GM19238 (cell line): Measurements from ENCODE around the gene PINLYP.
A peak's percentile ranks its signal among the peaks of the same experiment; 100 is the strongest.
"Not testable (repeated sequence)": the region's sequence is repeated elsewhere in the genome, so short reads cannot be mapped to it uniquely, and the experiment has no call there.

Experiments used
- DNase-seq: peaks from one replicate; pipeline ENCODE4 v3.0.0; 2011; ENCODE audit warnings: low spot score; ENCODE audit not compliant: insufficient read length

Gene PINLYP

DNA sequence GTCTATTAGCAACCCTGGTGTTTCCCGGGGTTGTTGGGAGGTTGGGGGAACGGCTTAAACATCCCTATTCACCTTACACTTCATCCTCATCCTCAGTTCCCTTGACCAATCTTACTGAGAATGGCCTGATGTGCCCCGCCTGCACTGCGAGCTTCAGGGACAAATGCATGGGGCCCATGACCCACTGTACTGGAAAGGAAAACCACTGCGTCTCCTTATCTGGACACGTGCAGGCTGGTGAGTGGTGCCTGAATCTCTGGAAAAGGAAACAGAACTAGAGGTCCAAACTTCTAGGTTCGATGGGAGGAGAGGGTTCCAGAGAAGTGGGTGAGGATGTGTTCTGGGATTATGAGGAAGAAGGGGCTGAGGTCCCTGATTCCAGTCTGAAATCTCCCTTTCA is 5.9 kb downstream of the PINLYP start:
- DNase-seq: no peak

DNA sequence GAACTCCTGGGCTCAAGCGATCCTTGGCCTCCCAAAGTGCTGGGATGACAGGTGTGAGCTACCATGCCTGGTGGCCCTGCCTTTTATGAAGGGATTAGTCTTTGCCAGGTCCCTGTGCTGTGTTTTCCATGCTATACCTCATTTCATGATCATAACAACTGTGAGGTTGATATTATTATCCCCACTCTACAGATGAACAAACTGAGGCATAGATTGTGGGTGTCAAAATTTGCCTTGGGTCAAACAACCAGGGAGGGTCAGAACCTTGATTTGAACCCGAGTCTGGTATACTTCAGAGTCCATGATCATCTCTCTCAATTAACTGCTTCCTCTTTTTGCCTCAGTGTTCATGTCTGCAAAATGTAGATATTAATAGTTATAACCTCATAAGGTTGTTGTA is 6.9 kb downstream of the PINLYP start:
- DNase-seq: no peak

DNA sequence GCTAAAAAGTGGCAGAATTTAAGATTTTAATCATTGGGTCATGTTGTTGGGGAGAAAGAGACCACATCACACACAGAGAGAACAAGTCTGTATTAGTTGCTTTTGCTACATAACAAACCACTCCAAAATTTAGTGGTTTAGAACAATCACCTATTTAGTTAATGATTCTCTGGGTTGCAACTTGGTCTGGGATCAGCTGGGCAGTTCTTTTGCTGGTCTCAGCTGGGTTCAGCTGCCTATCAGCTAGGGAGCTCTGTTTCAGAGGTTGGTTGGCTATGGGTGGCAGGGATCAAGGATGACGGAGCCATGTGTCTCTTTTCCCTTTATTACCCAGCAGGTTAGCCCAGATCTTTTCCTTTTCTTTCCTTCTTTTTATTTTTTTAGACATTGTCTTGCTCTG is 8.9 kb downstream of the PINLYP start:
- no peak for DNase-seq

DNA sequence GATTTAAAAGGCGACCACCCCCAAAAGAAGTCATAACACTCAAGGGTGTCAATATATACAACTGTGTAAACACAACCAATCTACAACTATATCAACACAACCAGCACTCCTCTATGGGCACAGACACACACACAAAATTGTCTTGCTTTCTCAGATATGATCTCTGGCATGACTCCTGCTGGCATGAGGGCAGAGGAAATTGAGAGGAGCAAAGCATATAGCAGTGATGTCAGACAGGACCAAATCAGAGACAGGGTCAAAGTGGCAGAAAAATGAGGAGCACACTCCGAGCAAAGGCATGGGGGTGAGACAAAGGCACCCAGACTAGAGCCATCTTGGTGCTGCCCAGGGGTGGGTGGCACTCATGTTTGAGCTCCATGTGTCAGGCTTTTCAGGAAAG is 10.7 kb downstream of the PINLYP start:
- no peak for DNase-seq

DNA sequence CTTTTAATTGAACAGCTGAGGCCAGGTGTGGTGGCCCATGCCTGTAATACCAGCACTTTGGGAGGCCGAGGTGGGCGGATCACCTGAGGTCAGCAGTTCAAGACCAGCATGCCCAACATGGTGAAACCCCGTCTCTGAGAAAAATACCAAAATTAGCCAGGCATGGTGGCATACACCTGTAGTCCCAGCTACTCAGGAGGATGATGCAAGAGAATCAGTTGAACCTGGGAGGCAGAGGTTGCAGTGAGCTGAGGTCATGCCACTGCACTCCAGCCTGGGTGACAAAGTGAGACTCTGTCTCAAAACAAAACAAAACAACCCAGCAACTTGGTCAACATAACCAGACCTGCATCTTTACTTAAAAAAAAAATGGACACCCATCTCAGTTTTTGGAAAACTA is 11.4 kb downstream of the PINLYP start:
- not testable (repeated sequence) for DNase-seq

DNA sequence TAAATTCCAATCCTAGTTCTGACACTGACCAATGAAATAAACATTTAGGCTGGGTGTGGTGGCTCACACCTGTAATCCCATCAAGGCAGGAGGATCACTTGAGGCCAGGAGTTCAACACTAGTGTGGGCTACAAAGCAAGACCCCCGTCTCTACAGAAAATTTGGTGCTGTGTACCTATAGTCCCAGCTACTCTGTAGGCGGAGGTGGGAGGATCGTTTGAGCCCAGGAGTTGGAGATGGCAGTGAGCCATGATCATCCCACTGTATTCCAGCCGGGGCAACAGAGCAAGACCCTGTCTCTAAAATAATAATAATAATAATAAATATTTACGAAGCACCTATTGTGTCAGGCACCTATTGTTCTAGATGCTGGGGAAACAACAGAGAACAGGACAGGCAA is 13.7 kb downstream of the PINLYP start:
- DNase-seq: no peak

DNA sequence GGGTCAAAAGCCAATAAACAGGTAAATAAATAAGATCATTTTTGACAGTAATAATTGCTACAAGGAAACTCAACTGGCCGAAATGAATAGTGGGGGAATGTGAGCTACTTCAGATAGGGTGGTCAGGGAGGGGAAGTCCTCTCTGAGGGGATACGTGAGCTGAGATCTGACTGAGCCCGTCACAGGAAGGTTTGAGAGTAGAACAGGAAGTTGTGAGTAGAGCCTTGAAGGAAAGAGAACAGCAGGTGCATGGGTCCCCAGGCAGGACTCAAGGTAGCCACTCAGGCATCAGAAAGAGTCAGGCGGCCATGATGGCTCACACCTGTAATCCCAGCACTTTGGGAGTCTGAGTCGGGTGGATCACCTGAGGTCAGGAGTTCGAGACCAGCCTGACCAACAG is 14.1 kb downstream of the PINLYP start:
- DNase-seq: no peak

DNA sequence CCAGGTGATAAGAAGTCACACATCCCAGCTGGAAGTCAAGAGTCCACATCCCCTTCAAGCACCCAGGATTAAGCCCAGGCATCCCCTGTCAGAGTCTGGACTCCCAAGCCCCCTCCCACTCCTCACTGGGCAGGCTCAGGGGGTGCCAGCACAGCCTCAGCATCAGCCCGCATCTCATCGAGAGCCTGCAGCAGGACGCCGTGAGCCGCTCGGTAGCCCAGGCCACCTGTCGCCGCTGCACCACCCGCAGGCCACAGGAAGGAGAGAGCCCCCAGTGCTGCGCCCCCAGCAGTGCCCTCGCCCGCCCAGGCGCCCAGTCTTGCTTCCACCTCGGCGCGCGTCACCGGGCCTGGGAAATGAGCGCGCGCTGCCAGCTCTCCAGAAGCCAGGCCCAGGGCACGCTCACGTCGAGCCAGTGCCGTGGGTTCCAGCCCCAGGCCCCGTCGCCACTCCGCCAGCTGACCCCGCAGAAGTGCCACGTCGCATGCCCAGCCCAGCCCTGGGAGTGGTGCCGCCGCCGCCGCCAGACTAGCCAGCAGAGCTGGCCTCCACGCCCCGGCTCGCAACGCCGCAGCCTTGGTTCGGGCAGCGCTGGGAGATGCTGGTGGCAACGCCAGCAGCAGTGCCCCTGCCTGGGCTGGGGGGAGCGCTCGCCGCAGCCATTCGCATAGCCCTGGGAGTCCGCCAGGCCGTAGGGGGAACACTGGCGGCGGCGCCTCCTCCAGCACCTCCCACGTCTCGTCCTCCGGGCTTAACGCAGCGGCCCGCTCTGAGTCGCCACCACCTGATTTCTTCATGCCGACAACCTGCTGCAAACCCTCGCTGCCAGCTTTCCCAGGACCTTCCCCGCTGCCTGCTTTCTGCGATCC is 16.5 kb downstream of the PINLYP start:
- no peak for DNase-seq

DNA sequence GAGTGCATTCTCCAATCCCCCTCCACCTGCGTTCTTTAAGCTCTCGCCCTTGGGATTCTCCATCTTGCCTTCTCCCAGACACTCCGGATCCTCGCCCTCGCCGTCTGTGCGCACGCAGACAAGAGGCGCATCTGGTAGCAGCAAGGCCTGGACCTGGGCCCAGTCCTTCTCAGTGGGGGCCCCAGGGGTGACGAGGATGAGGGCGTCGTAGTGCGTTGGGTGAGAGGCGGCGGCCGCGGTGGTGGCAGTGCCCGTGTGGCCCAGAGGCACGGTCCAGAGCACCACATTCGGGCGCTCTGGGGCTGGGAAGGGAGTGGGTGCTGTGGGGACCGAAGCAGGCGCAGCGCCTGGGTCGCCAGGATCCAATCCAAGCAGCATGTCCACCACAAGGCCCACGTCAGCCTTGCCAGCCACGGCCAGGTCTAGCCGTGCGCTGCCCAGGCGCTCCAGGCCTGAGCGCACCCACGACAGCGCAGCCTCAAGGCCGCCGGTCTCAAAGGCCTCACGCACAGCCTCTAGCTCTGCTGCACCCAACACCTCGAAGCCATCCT is 17.3 kb downstream of the PINLYP start:
- no peak for DNase-seq

DNA sequence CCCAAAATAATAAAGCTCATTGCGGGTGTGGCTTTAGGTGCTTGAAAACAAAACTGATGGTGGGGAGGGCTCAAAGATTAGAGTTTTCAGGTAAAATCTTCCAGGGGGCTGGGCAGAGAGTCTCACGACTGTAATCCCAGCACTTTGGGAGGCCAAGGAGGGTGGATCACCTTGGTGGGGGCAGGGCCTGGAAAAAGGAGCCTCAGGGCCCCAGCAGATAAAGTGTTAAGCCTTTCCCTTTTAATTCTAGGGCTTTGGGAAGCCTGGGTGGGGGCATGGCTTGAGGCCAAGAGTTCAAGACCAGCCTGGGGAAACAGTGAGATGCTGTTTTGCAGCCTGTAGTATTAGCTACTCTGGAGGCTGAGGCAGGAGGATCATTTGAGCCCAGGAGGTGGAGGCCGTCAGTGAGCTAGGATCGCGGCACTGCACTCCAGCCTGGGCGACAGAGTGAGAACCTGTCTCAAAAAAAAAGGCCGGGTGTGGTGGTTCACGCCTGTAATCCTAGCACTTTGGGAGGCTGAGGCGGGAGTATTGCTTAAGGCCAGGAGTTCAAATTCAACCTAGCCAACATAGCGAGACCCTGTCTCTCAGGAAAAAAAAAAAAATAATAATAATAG is 18.6 kb downstream of the PINLYP start:
- DNase-seq: no peak

DNA sequence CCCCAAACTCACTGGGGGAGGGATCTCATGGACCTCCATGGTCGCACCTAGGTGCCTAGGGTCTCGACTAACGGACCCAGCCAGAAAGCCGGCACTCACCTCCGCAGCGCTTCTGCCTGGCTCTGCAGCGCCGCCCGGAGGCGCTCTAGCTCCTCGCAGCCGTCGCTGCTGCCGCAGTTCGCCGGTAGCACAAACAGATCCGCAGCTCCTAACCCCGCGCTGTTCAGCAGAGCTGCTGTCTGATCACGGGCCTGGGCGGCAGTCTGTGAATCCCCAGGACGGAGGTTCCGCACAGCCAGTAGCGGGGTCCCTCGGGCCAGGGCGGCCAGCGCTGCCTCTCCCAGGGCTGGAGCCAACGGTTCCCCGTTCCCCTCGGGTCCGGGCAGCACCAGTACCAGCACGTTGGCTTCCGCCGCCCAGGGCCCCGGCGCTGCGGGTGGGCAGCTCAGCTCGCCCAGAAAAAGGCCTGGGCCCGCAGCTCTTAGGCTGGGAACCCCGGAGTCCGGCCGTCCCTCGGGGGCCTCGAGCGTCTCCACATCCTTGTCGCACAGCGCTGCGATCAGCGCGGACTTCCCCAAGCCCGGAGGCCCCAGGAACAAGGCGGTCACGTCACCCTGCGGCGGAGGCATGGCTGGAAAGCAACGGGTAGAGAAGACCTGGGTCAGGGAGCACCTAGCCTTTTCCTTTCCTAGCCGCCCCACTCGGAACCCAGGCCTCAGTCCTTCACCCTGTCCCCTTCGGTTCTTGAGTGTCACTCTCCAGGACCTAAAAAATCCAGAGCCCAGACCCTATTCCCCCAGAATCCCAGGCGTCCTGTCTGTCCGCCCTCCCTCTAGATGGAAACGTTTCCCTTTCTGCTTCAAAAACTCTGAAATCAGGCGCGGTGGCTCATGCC is 19.4 kb downstream of the PINLYP start:
- peak; percentile 62 for DNase-seq

DNA sequence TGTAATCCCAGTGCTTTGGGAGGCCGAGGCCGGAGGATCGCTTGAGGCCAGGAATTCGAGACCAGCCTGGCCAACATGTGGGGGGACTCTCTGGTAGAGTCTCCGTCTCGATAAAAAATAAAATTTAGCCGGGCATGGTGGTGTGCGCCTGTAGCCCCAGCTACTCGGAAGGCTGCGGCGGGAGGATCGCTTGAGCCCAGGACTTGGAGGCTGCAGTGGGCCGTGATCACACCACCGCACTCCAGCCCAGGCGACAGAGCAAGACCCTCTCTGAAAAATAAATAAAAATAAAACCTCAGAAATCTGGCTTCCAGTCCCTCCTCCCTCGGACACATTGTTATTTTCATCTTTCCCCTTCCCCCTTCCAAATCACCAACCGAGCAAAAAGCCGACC is 20.0 kb downstream of the PINLYP start:
- no peak for DNase-seq

DNA sequence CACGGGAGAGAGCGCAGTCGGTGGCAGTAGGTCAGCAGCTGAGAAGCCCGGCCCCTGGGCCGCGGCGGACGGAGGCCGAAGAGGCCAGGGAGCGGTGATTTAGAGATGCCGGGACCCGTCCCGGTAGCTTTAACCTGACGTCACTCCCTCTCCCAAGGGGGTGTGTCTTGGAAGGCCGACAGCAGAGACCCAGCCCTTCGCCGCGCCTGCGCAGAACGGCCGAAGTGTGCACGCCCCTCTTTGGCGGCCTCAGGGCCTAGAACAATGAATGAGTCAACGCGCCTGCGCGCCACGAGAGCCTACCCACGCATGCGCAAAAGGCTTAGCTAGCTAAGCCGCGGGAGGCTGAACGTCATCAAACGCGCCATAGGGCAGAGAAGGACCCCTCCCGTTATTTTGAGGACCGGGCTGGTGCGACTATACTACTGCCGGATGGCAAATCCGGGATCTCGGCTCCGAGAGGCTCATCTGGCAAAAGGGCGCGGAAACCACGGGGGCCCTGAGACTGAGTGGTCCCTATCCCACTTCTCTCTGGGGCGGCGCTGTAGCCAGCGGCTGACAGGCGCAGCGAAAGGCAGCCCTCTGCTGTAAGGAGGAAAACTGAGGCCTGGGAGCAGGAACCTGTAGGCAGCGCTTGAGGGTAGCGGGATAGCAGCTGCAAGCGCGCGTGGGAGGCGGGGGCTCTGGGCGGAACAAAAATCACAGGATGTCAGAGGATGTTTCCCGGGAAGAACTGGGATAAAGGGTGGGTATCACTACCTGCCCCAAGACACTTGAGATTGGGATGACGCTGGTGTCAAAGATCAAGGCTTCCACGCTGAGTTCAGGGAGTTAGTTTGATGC is 20.6 kb downstream of the PINLYP start, which contains the start of the genes IRGQ and ZNF576:
Gene IRGQ, minus strand, starts transcription at position 136 of the 843 bp plus-strand sequence. CDS start 796 bp downstream, outside the sequence.
Gene ZNF576, plus strand, starts transcription at position 597 of the 843 bp plus-strand sequence. CDS start 514 bp downstream, outside the sequence.
- DNase-seq: peak; percentile 95

DNA sequence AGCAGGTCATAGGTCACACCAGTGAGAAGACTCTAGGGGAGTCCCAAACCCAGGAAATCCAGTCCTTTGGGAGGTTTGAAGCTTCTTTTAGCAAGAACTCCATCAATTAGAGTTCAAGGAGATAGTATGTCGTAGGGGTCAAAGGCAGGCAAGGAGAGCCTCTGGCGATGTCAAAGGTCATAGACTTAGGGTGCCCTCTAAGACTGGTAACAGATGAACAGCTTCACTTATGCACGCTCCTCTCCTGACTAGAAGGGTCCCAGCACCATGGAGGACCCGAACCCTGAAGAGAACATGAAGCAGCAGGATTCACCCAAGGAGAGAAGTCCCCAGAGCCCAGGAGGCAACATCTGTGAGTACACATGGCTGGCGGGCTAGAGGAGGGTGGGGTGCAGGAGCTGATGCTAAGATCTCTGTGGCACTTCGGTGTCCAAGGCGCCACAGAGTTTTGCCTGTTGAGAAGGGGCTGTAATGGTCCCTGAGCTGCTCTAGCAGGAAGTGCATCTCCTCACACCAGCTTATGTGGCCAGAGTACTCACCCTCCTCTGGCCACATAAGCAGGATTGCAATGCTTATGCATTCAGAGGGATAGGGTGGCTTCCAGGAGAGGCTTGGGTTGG is 21.4 kb downstream of the PINLYP start:
- no peak for DNase-seq

DNA sequence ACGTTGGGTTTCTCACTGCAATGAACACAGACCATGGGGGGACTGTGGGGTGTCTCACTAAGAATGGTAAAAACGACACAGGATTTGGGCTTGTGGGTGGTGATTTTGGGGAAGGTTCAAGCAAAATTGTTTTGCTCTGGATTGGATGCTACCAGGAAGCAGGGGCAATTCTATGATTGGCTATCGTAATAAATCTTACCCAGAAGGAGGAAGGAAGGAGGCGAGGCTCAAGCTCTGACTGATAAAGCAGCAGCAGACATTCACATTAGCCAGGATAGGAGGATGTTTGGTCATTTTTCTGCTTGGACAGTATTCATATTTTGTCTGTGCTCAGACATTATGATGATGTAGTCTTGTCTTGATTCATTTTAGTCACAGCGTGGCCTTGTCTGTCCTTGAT is 22.3 kb downstream of the PINLYP start:
- DNase-seq: no peak

DNA sequence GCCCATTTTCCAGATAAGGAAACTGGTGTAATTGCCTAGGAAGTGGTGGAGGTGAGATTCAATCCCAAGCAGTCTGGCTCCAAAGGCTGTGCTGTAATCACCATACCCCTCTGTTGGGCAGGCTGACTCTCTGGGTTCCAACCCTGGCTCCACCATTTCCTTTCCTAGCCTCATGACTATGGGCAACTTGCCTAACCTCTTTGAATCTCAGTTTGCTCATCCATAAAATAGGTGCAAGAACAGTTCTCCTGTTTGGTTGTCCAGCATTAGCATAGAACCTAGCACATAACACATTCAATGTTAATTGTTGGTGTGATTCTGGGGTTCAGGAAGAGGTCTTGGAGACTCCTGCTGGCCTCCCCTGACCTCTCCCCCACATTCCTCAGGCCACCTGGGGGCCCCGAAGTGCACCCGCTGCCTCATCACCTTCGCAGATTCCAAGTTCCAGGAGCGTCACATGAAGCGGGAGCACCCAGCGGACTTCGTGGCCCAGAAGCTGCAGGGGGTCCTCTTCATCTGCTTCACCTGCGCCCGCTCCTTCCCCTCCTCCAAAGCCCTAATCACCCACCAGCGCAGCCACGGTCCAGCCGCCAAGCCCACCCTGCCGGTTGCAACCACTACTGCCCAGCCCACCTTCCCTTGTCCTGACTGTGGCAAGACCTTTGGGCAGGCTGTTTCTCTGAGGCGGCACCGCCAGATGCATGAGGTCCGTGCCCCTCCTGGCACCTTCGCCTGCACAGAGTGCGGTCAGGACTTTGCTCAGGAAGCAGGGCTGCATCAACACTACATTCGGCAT is 23.0 kb downstream of the PINLYP start:
- no peak for DNase-seq

DNA sequence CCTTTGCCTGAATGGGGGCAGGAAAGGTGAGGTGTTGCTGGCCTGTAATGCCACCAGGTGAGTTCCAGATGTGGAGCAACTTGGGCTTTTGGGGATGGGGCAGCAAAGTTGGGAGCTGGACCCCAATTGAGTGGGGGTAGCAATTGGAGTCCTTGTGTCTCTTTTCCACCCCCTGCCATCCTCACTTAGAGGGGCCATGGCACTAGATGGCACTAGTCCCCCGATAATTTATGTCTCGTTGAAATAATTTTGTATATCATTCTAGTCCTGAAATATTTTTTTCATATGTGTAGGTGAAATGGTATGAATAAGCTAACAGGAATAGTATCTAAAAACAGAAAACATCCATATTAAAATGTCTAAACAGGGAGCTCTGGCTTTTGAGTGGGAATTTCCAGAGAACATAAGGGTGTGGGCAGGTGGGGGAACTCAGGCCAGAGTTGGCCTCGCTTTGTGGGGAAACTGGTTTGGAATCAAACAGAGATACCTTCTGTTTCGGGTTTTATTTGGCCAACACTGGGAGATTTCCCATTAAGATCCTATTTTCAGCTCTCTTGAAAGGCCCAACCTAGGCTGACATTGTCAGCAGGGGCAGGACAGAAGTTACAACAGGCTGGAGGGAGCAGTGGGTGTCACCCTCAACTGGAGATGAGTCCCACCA is 24.2 kb downstream of the PINLYP start:
- DNase-seq: no peak

DNA sequence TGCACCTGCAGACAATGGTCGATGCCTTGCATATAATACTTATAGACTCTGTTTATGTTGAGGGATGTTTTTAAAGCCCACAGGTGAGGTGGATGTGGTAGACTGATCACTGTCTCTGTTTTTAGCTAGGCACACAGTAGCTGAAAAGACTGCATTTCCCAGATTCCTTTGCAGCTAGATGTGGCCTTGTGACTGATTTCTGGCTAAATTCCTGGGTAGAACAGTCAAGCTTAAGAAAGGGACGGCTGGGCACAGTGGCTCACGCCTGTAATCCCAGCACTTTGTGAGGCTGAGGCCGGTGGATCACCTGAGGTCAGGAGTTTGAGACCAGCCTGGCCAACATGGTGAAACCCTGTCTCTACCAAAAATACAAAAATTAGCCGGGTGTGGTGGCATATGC is 24.7 kb downstream of the PINLYP start:
- DNase-seq: not testable (repeated sequence)
